Effector memory CD4-positive, alpha-beta T cell (primary cell): ENCODE measurements around the gene DISC1.

Experiments
- DNase-seq, 3 donors: peaks; one replicate each; pipeline ENCODE4 v3.0.0-alpha.2; 2020
- H3K27ac ChIP-seq: 2 replicates; pipeline ENCODE4 v1.7.0; 2013; ENCODE audit warnings: mild to moderate bottlenecking, low read length, moderate library complexity; ENCODE audit not compliant: insufficient read depth, poor library complexity, severe bottlenecking
- H3K27me3 ChIP-seq: replicated peaks from 2 replicates; pipeline ENCODE4 v1.7.0; 2013; ENCODE audit warnings: mild to moderate bottlenecking, low read length; ENCODE audit not compliant: insufficient read depth, control insufficient read depth, poor library complexity, severe bottlenecking
- H3K36me3 ChIP-seq: 2 replicates; pipeline ENCODE4 v1.7.0; 2013; ENCODE audit warnings: mild to moderate bottlenecking, low read length, moderate library complexity; ENCODE audit not compliant: control insufficient read depth, insufficient read depth
- H3K4me1 ChIP-seq: 2 replicates; pipeline ENCODE4 v1.7.0; 2013; ENCODE audit warnings: low read length, mild to moderate bottlenecking; ENCODE audit not compliant: control insufficient read depth, insufficient read depth, poor library complexity, severe bottlenecking
- H3K4me3 ChIP-seq: 2 replicates; pipeline ENCODE4 v1.7.0; 2013; ENCODE audit warnings: low read length, low read depth, mild to moderate bottlenecking; ENCODE audit not compliant: insufficient read depth, poor library complexity, severe bottlenecking
- H3K9me3 ChIP-seq: 2 replicates; pipeline ENCODE4 v1.7.0; 2013; ENCODE audit warnings: mild to moderate bottlenecking, low read length, moderate library complexity; ENCODE audit not compliant: control insufficient read depth

The DISC1 gene

DNA sequence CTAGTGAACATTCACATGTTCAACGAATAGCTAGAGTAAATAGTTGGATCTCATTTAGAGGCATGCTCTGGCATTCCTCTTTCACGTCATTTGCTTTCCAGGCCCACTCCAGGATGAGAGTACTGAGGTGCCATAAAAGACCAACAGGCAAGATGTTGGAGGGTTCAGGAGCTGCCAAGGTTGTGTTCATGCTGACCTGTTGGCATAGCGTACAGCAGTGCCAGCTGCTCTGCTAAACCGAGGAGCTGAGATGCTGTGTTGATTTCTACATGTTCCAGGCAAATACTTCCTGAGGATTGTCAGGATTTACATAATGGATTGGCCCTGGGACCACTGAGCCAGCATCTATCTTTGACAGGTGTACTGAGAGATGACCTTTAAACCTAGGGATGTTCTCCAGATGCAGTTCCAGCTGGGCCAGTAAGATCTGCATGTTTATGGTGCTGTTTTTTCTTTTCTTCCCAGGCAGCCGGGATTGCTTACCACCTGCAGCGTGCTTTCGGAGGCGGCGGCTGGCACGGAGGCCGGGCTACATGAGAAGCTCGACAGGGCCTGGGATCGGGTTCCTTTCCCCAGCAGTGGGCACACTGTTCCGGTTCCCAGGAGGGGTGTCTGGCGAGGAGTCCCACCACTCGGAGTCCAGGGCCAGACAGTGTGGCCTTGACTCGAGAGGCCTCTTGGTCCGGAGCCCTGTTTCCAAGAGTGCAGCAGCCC lies 66.9 kb downstream of the DISC1 start:
- H3K4me1 ChIP-seq, result no peaks in the 10 kb centered on the region
- no peak overlapping the region for H3K27ac ChIP-seq
- H3K4me3 ChIP-seq, result no peak overlapping the region
- H3K36me3 ChIP-seq, result peaks cover 9% of the 10 kb centered on the region
- H3K27me3 ChIP-seq, result no peaks in the 10 kb centered on the region
- no peak for DNase-seq
- H3K9me3 ChIP-seq, result no peaks in the 10 kb centered on the region

DNA sequence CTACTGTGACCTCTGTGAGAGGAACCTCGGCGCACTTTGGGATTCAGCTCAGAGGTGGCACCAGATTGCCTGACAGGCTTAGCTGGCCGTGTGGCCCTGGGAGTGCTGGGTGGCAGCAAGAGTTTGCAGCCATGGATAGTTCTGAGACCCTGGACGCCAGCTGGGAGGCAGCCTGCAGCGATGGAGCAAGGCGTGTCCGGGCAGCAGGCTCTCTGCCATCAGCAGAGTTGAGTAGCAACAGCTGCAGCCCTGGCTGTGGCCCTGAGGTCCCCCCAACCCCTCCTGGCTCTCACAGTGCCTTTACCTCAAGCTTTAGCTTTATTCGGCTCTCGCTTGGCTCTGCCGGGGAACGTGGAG lies 67.5 kb downstream of the DISC1 start:
- DNase-seq, result no peak
- peaks cover 9% of the 10 kb centered on the region for H3K36me3 ChIP-seq
- no peaks in the 10 kb centered on the region for H3K9me3 ChIP-seq
- no peak overlapping the region for H3K4me3 ChIP-seq
- H3K27me3 ChIP-seq, result no peaks in the 10 kb centered on the region
- H3K4me1 ChIP-seq, result no peaks in the 10 kb centered on the region
- H3K27ac ChIP-seq, result no peak overlapping the region

DNA sequence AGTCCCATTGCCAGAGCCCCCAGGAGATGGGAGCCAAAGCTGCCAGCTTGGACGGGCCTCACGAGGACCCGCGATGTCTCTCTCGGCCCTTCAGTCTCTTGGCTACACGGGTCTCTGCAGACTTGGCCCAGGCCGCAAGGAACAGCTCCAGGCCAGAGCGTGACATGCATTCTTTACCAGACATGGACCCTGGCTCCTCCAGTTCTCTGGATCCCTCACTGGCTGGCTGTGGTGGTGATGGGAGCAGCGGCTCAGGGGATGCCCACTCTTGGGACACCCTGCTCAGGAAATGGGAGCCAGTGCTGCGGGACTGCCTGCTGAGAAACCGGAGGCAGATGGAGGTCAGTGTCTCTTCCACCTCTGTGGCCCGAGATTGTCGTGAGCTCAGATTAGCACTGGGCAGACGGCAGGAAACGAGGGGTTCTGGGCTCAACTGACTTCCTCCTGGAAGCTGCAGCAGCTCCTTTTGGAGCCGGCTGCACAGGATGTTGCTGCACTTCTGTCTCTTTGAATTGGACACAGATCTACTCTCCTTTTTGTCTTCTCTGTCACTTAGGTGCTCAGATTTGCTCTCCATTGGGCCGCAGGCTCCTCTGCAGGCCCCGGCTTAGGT lies 68.0 kb downstream of the DISC1 start:
- Histone ChIP-seq H3K27ac (no peak overlapping the region), H3K4me1 (no peaks in the 10 kb centered on the region), H3K9me3 (no peaks in the 10 kb centered on the region), H3K4me3 (no peak overlapping the region), H3K36me3 (peaks cover 9% of the 10 kb centered on the region), H3K27me3 (no peaks in the 10 kb centered on the region)
- DNase-seq, result no peak

DNA sequence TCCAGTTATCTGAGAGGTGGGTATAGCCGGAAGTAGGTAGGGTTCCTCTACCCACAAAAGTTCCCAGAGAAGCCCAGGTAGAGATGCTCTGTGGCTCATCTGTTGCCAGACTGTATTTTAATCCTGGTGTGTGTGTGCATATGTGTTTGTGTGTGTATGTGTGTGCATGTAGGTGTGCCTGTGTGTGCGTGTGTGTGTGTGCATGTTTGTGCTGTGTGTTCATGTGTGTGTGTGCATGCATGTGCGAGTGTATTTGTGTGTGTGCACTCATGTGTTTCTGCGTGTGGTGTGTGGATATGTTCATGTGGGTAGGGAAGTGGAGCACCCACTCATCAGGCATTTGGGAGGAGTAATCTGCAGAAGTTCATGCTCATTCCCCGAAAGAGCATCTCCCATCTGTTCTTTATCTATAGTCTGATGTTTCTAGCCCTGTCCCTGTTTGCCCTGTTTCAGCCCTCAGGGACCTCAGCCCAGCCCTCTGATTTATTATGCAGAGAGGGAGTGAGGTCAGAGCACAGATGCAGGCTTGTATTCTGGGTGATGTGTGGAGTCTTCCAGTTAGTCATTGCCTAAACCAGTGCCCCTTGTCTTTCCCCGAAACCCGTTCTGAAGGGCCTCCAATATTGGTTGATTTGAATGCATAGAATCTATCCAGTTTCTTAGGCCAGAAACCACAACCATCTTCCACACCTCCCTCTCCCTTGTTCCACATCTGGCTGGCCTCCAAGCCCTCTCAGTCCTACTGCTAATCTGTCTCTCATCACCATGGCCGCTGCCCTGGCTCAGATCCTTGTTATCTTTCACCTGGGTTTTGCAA lies 69.1 kb downstream of the DISC1 start:
- no peaks in the 10 kb centered on the region for H3K9me3 ChIP-seq
- H3K4me1 ChIP-seq, result no peaks in the 10 kb centered on the region
- H3K4me3 ChIP-seq, result no peak overlapping the region
- peaks cover 9% of the 10 kb centered on the region for H3K36me3 ChIP-seq
- H3K27ac ChIP-seq, result no peak overlapping the region
- no peaks in the 10 kb centered on the region for H3K27me3 ChIP-seq
- no peak for DNase-seq

DNA sequence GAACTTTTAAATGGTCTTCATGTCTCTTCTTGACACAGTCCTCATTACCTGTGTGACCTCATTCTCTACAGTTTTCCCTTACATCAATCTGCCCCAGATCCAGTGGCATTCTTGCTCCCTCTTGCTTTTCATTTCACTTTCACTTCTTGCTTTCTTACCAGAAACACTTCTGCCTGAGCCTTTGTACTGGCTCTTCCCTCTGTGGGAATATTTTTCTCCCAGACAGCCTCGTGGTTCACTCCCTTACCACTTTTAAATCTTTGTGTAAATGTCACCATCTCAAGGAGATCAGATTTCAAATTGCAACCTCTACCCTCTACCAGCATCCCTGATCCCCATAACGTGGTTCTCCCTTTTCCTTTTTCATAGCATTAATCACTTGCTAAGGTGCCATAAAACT lies 73.2 kb downstream of the DISC1 start:
- no peak overlapping the region for H3K4me3 ChIP-seq
- DNase-seq, result no peak
- no peaks in the 10 kb centered on the region for H3K27me3 ChIP-seq
- H3K27ac ChIP-seq, result no peak overlapping the region
- no peaks in the 10 kb centered on the region for H3K4me1 ChIP-seq
- H3K9me3 ChIP-seq, result no peaks in the 10 kb centered on the region
- H3K36me3 ChIP-seq, result peaks cover 3% of the 10 kb centered on the region

DNA sequence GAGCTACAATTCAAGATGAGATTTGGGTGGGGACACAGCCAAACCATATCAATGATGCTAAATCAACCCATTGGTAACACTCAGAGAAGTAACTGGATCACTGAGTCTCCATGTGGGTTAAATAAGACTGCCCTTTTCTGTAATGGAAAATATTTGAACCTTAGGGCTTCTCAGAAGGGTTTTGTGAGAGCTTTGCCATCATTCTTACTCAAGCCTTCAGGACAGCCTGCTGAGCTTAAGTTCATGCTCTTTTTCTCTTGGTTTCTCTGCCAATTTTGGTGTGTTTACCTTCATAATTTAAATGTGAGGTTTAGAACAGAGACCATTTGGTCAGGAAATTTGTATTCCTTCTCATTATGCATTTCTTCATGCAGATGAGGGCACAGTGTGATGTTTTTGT lies 74.7 kb downstream of the DISC1 start:
- Histone ChIP-seq H3K27ac (no peak overlapping the region), H3K9me3 (no peaks in the 10 kb centered on the region), H3K4me1 (no peaks in the 10 kb centered on the region), H3K27me3 (no peaks in the 10 kb centered on the region), H3K36me3 (no peaks in the 10 kb centered on the region), H3K4me3 (no peak overlapping the region)
- no peak for DNase-seq

DNA sequence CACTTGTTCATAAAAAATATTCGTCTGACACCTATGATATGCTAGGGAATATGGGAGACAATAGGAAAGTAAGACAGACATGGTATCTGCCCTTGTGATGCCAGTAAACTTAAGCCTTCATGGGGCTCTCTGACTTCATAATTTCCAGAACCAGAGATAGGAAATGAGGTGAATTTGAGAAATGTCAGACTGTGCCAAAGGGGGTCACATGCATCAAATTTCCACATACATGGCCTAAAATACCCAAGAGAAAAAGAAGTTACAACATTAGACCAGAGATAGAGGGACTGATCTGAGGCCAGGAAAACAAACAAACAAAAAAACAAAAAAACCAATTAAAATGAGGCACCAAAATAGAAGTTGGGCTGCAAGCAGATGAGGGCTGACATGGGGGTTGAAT lies 75.7 kb downstream of the DISC1 start:
- DNase-seq, result no peak
- Histone ChIP-seq H3K4me3 (no peak overlapping the region), H3K27me3 (no peaks in the 10 kb centered on the region), H3K4me1 (no peaks in the 10 kb centered on the region), H3K9me3 (no peaks in the 10 kb centered on the region), H3K36me3 (no peaks in the 10 kb centered on the region), H3K27ac (no peak overlapping the region)

DNA sequence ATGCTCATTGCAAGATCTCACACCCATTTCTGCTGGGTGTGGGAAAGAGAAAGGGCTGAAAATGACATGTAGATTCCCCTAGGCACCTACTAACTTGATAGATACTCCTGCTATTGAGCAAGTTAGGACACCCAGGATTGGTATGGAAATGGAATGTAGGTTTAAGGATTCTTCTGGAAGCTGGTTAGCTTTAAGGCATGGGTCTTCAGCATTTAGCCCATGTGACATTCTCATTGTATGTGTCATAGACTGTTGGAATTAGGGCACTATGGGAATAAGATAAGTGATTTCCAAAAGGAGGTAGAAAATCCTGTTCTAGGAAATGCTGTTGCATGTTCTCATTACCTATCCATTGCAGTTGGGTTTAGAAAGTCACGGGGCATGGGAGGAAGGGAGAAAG lies 76.2 kb downstream of the DISC1 start:
- Histone ChIP-seq H3K27ac (no peak overlapping the region), H3K27me3 (no peaks in the 10 kb centered on the region), H3K9me3 (no peaks in the 10 kb centered on the region), H3K36me3 (no peaks in the 10 kb centered on the region), H3K4me1 (no peaks in the 10 kb centered on the region), H3K4me3 (no peak overlapping the region)
- no peak for DNase-seq

DNA sequence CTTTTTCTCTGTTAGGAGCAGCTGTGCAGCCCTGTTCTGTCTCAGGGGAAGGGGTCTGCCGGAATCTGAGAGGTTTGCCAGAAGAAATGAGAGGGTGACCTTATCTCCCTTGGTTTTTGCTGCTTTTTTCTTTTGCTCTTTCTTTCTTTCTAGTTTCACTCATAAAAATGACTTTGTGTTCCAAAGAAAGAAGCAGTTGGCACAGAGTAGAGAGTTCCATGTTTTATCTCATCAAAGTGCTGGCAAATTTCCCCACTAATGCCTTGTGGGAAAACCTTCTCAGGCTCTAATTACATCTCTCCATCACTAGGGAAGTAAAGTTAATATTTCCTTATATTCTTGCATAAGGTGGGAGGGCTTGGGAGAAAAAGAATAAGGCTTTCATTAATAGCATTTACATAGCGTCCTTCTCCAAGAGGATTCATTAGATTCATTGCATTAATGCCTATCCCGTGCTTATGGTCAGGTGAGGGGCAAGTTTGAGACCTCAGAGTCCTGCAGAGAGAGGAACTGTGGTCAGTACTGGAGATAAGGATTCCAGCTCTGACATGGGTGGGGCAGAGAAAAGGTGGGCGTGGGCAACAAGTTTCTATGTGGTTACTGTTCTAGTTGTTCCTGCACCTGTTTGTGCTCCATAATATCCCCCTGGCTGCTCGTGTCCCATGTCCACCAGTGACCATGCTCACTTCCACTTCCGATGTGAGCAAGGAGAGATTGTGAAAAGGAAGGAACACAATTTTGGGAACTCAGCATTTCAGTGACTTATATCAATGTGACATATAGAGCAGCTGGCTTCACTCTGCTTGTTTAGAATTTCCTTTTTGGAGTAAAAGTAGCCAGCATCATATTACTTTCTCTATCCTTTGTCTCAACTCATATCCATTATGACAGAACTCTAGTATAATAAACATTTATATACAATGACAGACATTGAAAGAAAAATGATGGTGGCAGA lies 79.5 kb downstream of the DISC1 start:
- Histone ChIP-seq H3K4me3 (no peak overlapping the region), H3K36me3 (no peaks in the 10 kb centered on the region), H3K4me1 (no peaks in the 10 kb centered on the region), H3K27me3 (no peaks in the 10 kb centered on the region), H3K9me3 (no peaks in the 10 kb centered on the region), H3K27ac (no peak overlapping the region)
- DNase-seq, result no peak
